22Rv1 (cell line): Measurements from ENCODE around the gene CST7.

Source experiments
- CTCF ChIP-seq: fragments of 450-650 bp; IDR thresholded peaks from 2 replicates; pipeline ENCODE4 v1.5.1; 2017; ENCODE audit warnings: mild to moderate bottlenecking
- ZFX ChIP-seq: fragments of 450-650 bp; IDR thresholded peaks from 2 replicates; pipeline ENCODE4 v1.6.1; 2017; ENCODE audit warnings: antibody characterized with exemption, borderline replicate concordance

- peak; percentile 86 for TF ChIP-seq CTCF
- TF ChIP-seq ZFX, result no peak
Observed at GRCh38 chr20:24994470-24995368, 45.6 kb downstream of the CST7 start.
